NCI-H2196 treated with DMSO at 0.1 percent for 48 hours (cell line): ENCODE measurements around the gene RPL27.

Experiments used
- DNase-seq: peaks from one replicate; lab custom pipeline; 2025; ENCODE audit not compliant: unreplicated experiment; lab: John Stamatoyannopoulos, UW

The RPL27 gene

GRCh38 chr17:43044024-43044423, 45.8 kb downstream of the RPL27 start:
- no peak for DNase-seq

GRCh38 chr17:43051969-43052368, 53.8 kb downstream of the RPL27 start:
- no peak for DNase-seq
